AG20443 (cell line): ENCODE measurements around the gene SYTL3.

Source experiments
- DNase-seq: peaks from one replicate; pipeline ENCODE4 v3.0.0; 2012; ENCODE audit warnings: low spot score, mixed read lengths

The SYTL3 gene

GRCh38 chr6:158797331-158798310 lies 147.8 kb downstream of the SYTL3 start:
- peak; percentile 70 for DNase-seq

- DNase-seq = no peak
Observed at GRCh38 chr6:158798311-158798710, 148.5 kb downstream of the SYTL3 start.

- DNase-seq = no peak
Observed at GRCh38 chr6:158799051-158799792, 149.4 kb downstream of the SYTL3 start.

GRCh38 chr6:158801655-158802294 lies 151.9 kb downstream of the SYTL3 start:
- DNase-seq = no peak

GRCh38 chr6:158803733-158804143 lies 153.9 kb downstream of the SYTL3 start:
- no peak for DNase-seq

- DNase-seq = no peak
Observed at GRCh38 chr6:158804207-158804606, 154.4 kb downstream of the SYTL3 start.

- DNase-seq = no peak
Observed at GRCh38 chr6:158805698-158806377, 156.0 kb downstream of the SYTL3 start.

- no peak for DNase-seq
Observed at GRCh38 chr6:158807515-158808441, 157.9 kb downstream of the SYTL3 start.

GRCh38 chr6:158808442-158808833 lies 158.6 kb downstream of the SYTL3 start:
- no peak for DNase-seq

- no peak for DNase-seq
Observed at GRCh38 chr6:158808941-158809678, 159.3 kb downstream of the SYTL3 start.

- DNase-seq = no peak
Observed at GRCh38 chr6:158810155-158811095, 160.6 kb downstream of the SYTL3 start.

GRCh38 chr6:158812611-158813010 lies 162.8 kb downstream of the SYTL3 start:
- DNase-seq = no peak

- DNase-seq = no peak
Observed at GRCh38 chr6:158813032-158813431, 163.2 kb downstream of the SYTL3 start.
